ENCODE measurements around the gene RAB36.

GRCh38 chr22:23146478-23147205 lies 1.4 kb downstream of the RAB36 start:
- no peak for TF ChIP-seq CTCF (IDR thresholded peaks at IDR 0.05)
- no peak for TF ChIP-seq EP300 (IDR thresholded peaks at IDR 0.05)
- no peak for TF ChIP-seq POLR2A (IDR thresholded peaks at IDR 0.05)

Measured in ovary (tissue), 3 donors.